NB4 (cell line): Measurements from ENCODE around the gene KRTAP2-4.

Source experiments
- CTCF ChIP-seq: IDR thresholded peaks from one replicate; pipeline ENCODE4 v1.5.1; 2012; ENCODE audit warnings: low read depth, low read length
- MYC ChIP-seq: IDR thresholded peaks from 2 replicates; pipeline ENCODE4 v1.6.1; 2011; ENCODE audit warnings: low read depth, low read length
- POLR2A ChIP-seq: IDR thresholded peaks from 2 replicates; pipeline ENCODE4 v1.6.1; 2011; ENCODE audit warnings: mild to moderate bottlenecking; ENCODE audit not compliant: insufficient read length; ENCODE audit errors: extremely low read depth

- no peak for TF ChIP-seq POLR2A
- no peak for TF ChIP-seq CTCF
- TF ChIP-seq MYC, result no peak
These were observed 38.8 kb downstream of the KRTAP2-4 start, which contains the start of gene KRTAP1-5 for GRCh38 chr17:41026715-41027471.
